ENCODE results near the gene CLEC18B.
"Not testable (repeated sequence)": the region's sequence is repeated elsewhere in the genome, so short reads cannot be mapped to it uniquely, and the experiment has no call there.

Gene CLEC18B

DNA sequence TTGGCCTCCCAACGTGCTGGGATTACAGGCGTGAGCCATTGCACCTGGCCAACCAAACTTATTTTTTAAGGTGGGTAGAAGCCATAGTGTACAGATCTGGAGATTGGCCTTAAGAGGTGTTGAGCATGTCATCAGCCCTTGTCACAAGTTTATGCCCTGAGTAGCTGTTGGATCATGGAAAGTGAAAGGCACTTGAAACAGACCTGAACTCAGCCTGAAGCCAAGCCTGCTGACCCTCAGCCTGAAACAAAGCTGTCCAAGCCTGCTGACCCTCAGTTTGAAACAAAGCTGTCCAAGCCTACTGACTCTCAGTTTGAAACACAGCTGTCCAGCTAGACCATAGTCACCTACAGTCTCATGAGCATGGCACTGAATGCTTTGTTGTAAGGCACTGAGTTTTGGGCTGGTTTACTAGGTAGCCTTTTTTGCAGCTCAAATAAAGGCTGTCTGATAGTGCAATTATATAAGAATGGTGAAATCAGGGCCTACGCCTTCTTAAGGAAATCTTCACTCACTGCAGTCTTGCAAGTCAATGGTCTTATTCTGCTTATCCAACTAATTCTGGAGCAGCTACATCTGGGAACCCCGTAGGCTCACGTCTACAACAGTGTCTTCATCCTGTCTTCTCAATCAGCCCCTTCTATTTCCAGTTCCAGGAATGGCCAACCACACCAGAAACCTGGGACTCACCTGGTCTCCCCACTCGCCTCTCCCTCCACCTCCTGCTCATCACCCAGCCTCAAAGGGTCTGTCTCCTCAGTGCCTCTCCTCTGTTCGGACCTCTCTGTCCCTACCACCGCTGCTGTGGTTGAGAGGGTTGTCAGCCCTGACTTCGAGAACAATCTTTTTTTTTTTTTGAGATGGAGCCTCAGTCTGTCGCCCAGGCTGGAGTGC lies 48.1 kb downstream of the CLEC18B start:
- no peak for TF ChIP-seq ZFX (IDR thresholded peaks at IDR 0.05; ENCODE audit: borderline replicate concordance)
- TF ChIP-seq, protein P1, sequence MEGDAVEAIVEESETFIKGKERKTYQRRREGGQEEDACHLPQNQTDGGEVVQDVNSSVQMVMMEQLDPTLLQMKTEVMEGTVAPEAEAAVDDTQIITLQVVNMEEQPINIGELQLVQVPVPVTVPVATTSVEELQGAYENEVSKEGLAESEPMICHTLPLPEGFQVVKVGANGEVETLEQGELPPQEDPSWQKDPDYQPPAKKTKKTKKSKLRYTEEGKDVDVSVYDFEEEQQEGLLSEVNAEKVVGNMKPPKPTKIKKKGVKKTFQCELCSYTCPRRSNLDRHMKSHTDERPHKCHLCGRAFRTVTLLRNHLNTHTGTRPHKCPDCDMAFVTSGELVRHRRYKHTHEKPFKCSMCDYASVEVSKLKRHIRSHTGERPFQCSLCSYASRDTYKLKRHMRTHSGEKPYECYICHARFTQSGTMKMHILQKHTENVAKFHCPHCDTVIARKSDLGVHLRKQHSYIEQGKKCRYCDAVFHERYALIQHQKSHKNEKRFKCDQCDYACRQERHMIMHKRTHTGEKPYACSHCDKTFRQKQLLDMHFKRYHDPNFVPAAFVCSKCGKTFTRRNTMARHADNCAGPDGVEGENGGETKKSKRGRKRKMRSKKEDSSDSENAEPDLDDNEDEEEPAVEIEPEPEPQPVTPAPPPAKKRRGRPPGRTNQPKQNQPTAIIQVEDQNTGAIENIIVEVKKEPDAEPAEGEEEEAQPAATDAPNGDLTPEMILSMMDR (IDR thresholded peaks at IDR 0.05), result no peak
- no peak overlapping the region for H3K27ac ChIP-seq

DNA sequence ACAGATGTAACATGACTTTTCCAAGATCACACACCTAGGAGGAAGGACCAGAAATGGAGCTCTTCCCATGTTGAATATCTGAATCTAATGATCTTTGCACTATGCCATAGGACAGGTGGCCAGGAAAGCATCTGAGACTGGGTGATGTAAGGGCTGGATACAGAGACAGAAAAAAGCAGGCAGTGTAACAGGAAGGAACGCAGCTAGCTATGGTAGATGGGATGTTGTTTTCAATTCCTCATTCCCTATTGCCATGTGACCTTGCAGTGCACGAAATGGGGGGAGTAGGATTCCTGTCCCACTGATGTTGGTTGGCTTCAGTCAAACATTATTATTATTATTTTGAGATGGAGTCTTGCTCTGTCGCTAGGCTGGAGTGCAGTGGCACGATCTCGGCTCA lies 48.9 kb downstream of the CLEC18B start:
- no peak overlapping the region for H3K27ac ChIP-seq
- no peak for TF ChIP-seq ZFX (IDR thresholded peaks at IDR 0.05; ENCODE audit: borderline replicate concordance)
- TF ChIP-seq, protein P1 (IDR thresholded peaks at IDR 0.05), result no peak

DNA sequence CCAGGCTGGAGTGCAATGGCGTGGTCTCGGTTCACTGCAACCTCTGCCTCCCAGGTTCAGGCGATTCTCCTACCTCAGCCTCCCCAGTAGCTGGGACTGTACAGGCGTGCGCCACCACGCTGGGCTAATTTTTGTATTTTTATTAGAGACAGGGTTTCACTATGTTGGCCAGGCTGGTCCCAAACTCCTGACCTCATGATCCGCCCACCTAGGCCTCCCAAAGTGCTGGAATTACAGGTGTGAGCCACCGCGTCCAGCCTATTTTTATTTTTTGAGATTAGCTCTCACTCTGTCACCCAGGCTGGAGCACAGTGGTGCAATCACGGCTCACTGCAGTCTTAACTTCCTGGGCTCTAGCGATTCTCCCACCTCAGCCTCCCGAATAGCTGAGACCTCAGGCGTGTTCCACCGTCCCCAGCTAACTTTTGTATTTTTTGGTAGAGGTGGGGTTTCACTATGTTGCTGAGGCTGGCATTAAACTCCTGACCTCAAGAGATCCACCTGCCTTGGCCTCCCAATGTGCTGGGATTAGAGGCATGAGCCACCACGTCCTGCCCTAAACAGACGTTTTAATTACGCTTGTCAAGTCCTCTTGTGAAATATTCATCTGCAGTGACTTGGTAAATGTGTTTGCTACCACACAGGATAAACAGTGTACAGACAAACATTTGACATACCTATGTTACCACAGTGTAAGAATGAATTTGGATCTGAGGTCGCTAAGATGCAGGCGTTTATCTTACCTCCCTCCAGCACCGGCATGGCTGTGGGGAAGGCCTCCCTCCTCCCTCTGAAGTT lies 50.7 kb downstream of the CLEC18B start:
- H3K27ac ChIP-seq, result not testable (repeated sequence)

DNA sequence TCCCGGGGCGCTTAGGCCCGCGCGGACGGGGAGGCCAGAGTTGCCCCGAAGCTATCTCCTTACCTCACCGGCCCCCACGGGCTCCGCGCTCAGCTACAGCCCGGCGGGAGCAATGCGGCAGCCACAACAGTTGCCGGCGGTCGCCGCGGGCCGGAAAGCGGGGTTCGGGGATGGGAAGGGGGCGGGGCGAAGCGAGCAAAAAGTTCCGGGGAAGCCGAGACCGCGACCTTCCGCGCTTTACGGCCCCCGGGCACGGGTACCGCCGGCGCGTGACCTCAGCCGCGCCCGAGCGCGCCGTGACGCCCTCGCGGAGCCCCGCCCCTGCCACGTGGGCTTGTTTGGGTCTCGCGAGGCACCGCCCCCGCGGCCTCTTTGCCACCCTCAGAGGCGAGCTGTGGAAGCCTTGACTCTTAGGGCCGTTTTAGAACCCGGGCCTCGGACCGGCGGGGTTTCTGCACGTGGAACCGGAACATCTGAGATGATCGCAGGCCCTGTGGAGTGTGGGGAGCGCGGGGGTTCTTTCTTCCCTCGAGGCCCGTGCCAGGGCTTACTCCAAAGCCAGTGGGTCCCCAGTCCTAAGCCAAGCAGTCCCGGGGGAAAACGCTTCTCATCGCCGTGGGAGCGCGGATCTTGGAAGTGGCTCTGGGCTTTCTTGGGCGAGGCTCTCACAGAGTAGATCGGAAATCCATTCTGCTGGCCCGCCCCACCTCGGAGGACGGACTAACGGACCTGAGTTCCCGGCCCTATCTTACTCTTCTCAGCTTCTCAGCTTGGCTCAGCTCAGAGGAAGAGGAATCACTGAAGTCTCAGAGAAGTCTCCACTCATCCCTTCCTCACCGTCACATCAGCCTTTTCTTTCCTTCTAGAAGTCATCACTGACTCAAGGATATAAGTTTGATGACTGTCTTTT lies 53.0 kb downstream of the CLEC18B start:
- peak overlapping the region; percentile 31; the same call in 1 of the 2 replicates for H3K27ac ChIP-seq

DNA sequence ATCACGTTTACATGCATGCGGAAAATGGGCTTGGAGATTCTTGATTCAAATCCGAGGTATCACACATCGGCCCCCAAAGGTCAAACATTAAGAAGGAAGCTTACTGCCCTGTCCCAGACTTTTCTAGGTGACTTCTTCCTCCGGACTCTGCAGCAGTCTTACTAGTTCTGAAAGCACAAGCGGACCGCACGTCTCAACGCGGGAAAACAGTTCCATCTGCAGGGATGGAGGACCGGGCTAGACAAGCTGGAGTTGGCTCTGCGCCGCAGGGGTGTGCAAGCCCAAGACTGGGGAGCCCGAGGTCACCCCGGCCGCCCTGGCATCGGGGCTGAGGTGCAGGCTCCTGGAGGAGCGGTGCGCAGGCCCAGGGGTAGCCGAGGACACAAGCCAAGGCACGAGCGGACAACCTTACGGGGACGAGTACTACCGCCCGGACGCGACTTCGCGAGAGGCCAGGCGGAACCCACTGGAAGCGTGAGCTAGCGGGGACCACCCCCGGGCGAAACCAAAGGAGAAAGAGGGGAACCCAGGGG lies 53.7 kb downstream of the CLEC18B start:
- H3K27ac ChIP-seq, result peak overlapping the region; percentile 31; the same call in 1 of the 2 replicates

DNA sequence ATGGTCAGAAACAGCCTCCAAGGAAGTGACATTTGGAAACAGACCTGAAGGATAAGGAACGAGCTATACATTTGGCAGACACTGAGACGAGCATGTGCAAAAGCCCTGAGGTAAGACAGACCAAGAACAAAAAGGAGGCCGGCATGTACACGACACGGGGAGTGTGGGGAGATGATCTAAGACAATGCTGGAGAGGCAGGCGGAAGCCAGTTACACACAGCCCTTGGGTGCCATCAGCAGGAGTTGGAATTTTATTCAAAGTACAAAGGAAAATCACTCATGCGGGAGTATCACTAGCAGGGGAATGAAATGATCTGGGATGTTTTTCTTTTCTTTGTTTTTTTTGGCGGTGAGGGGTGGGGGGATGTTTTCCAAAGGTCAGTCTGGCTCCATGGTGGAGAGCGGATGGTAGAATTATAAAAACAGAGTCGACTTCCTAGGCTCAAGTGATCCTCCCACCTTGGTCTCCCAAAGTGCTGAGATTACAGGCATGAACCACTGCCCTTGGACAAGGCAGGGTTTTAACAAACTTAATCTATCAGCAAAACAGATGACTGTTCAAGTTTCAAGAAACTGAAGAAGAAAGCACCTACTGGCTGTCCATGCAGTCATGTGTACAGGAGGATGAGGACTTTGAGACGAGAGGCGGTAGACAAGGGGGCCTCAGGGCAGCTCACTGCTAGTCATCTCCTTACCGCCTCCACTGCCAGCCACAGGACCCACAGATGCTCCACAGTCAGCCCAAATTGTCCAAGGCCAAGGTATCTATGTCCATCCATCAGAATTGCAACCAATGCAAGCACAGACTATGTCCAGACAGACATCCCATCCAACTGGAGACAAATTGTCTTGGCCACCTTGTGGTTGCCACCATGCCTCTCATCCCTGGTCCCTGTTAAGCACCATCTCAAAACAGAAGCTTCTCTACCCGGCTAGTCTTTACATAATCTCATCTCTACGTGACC lies 59.4 kb downstream of the CLEC18B start:
- not testable (repeated sequence) for H3K27ac ChIP-seq

Data from 22Rv1 (cell line).